DND-41 (cell line): Measurements from ENCODE around the gene SLC45A3.

Source experiments
- EZH2 ChIP-seq: IDR thresholded peaks from 3 replicates; pipeline ENCODE4 v1.6.1; 2012; ENCODE audit warnings: borderline replicate concordance, low read depth, mild to moderate bottlenecking, moderate library complexity, low read length, inconsistent platforms; ENCODE audit not compliant: severe bottlenecking
- TF ChIP-seq, protein P1 (sequence below): IDR thresholded peaks from 2 replicates; pipeline ENCODE4 v1.5.1; 2012; ENCODE audit warnings: borderline replicate concordance, low read length, moderate library complexity, mild to moderate bottlenecking; ENCODE audit not compliant: poor library complexity, severe bottlenecking; ENCODE audit errors: extremely low read depth

- TF ChIP-seq, protein P1, sequence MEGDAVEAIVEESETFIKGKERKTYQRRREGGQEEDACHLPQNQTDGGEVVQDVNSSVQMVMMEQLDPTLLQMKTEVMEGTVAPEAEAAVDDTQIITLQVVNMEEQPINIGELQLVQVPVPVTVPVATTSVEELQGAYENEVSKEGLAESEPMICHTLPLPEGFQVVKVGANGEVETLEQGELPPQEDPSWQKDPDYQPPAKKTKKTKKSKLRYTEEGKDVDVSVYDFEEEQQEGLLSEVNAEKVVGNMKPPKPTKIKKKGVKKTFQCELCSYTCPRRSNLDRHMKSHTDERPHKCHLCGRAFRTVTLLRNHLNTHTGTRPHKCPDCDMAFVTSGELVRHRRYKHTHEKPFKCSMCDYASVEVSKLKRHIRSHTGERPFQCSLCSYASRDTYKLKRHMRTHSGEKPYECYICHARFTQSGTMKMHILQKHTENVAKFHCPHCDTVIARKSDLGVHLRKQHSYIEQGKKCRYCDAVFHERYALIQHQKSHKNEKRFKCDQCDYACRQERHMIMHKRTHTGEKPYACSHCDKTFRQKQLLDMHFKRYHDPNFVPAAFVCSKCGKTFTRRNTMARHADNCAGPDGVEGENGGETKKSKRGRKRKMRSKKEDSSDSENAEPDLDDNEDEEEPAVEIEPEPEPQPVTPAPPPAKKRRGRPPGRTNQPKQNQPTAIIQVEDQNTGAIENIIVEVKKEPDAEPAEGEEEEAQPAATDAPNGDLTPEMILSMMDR: no peak
- no peak for TF ChIP-seq EZH2
These were observed 15.8 kb downstream of the SLC45A3 start for GRCh38 chr1:205664399-205665017.
